ENCODE data around the gene GPR35.
"Not testable (repeated sequence)": the region's sequence is repeated elsewhere in the genome, so short reads cannot be mapped to it uniquely, and the experiment has no call there.

Gene GPR35

GRCh38 chr2:240647503-240648154 lies 22.3 kb downstream of the GPR35 start:
- DNase-seq (ENCODE audit: extremely low spot score, insufficient read length, low read depth), result no peak
- no peak for FAIRE-seq

- FAIRE-seq, result no peak
- no peak for DNase-seq (ENCODE audit: extremely low spot score, insufficient read length, low read depth)
Measured at GRCh38 chr2:240648155-240648649, 22.9 kb downstream of the GPR35 start.

- DNase-seq (ENCODE audit: extremely low spot score, insufficient read length, low read depth), result no peak
- no peak for FAIRE-seq
Measured at GRCh38 chr2:240648650-240649275, 23.5 kb downstream of the GPR35 start.

GRCh38 chr2:240649331-240649730 lies 24.1 kb downstream of the GPR35 start:
- FAIRE-seq, result no peak
- no peak for DNase-seq (ENCODE audit: extremely low spot score, insufficient read length, low read depth)

GRCh38 chr2:240650254-240650965 lies 25.1 kb downstream of the GPR35 start:
- FAIRE-seq (no peak), DNase-seq (ENCODE audit: extremely low spot score, insufficient read length, low read depth) (no peak)

GRCh38 chr2:240651185-240651584 lies 25.9 kb downstream of the GPR35 start:
- no peak for FAIRE-seq
- DNase-seq (ENCODE audit: extremely low spot score, insufficient read length, low read depth), result no peak

GRCh38 chr2:240655931-240656886 lies 30.9 kb downstream of the GPR35 start:
- FAIRE-seq (peak; percentile 54), DNase-seq (ENCODE audit: extremely low spot score, insufficient read length, low read depth) (peak; percentile 18)

GRCh38 chr2:240659883-240660282 lies 34.6 kb downstream of the GPR35 start:
- DNase-seq (ENCODE audit: extremely low spot score, insufficient read length, low read depth); FAIRE-seq: not testable (repeated sequence)

- DNase-seq (ENCODE audit: extremely low spot score, insufficient read length, low read depth) (no peak), FAIRE-seq (no peak)
Measured at GRCh38 chr2:240662681-240663080, 37.4 kb downstream of the GPR35 start.

GRCh38 chr2:240663546-240664190 lies 38.4 kb downstream of the GPR35 start:
- DNase-seq (ENCODE audit: extremely low spot score, insufficient read length, low read depth) (no peak), FAIRE-seq (no peak)

- FAIRE-seq (no peak), DNase-seq (ENCODE audit: extremely low spot score, insufficient read length, low read depth) (no peak)
Measured at GRCh38 chr2:240664622-240665021, 39.3 kb downstream of the GPR35 start.

- FAIRE-seq, result no peak
- no peak for DNase-seq (ENCODE audit: extremely low spot score, insufficient read length, low read depth)
Measured at GRCh38 chr2:240670402-240670801, 45.1 kb downstream of the GPR35 start.

- FAIRE-seq (no peak), DNase-seq (ENCODE audit: extremely low spot score, insufficient read length, low read depth) (no peak)
Measured at GRCh38 chr2:240670950-240671349, 45.7 kb downstream of the GPR35 start.

GRCh38 chr2:240672076-240672700 lies 46.9 kb downstream of the GPR35 start:
- no peak for DNase-seq (ENCODE audit: extremely low spot score, insufficient read length, low read depth)
- no peak for FAIRE-seq

- DNase-seq (ENCODE audit: extremely low spot score, insufficient read length, low read depth) (no peak), FAIRE-seq (no peak)
Measured at GRCh38 chr2:240672701-240673190, 47.5 kb downstream of the GPR35 start.

GRCh38 chr2:240674461-240675184 lies 49.3 kb downstream of the GPR35 start:
- not testable (repeated sequence) for DNase-seq (ENCODE audit: extremely low spot score, insufficient read length, low read depth); FAIRE-seq

- not testable (repeated sequence) for DNase-seq (ENCODE audit: extremely low spot score, insufficient read length, low read depth); FAIRE-seq
Measured at GRCh38 chr2:240675345-240675744, 50.1 kb downstream of the GPR35 start.

- FAIRE-seq; DNase-seq (ENCODE audit: extremely low spot score, insufficient read length, low read depth): not testable (repeated sequence)
Measured at GRCh38 chr2:240678043-240678442, 52.8 kb downstream of the GPR35 start.

All from GM18507 (cell line).